LNCAP (cell line): Measurements from ENCODE around the gene SUPT7L.

ENCODE experiments used
- CTCF ChIP-seq: fragments of 450-650 bp; IDR thresholded peaks from 2 replicates; pipeline ENCODE4 v1.5.1; 2017; ENCODE audit warnings: mild to moderate bottlenecking

SUPT7L gene

GRCh38 chr2:27624943-27625342, 38.5 kb downstream of the SUPT7L start:
- no peak for TF ChIP-seq CTCF

- no peak for TF ChIP-seq CTCF
Measured at GRCh38 chr2:27622921-27623384, 40.5 kb downstream of the SUPT7L start.

- TF ChIP-seq CTCF = no peak
Measured at GRCh38 chr2:27621524-27621923, 41.9 kb downstream of the SUPT7L start.

GRCh38 chr2:27615316-27615715, 48.1 kb downstream of the SUPT7L start:
- TF ChIP-seq CTCF = no peak

- TF ChIP-seq CTCF = no peak
Measured at GRCh38 chr2:27613985-27614384, 49.4 kb downstream of the SUPT7L start.

- no peak for TF ChIP-seq CTCF
Measured at GRCh38 chr2:27606611-27607010, 56.8 kb downstream of the SUPT7L start.
